HCT116 (cell line): ENCODE results near the gene TAGLN2. TPM values are rescaled to one million over a fixed set of nuclear protein-coding genes. Genes with fewer than 3 reads are reported as not detected.

Experiments
- ATAC-seq: fragments of 200-7000 bp; cut with Tn5 transposase; 2 replicates; pipeline ENCODE4 v1.9.1; 2020; ENCODE audit warnings: mild to moderate bottlenecking, moderate library complexity
- BruUV-seq: library from RNA; stranded (reverse); fragments of 400-500 nt; replicated peaks from 2 replicates; lab custom pipeline; 2021; lab: Mats Ljungman, UMichigan
- CTCF ChIA-PET: fragments of 300-600 bp; sonication (Branson Sonifier 250); formaldehyde crosslinking; loops from one replicate; lab custom pipeline; 2021; ENCODE audit warnings: antibody characterized with exemption; lab: Charles Lee
- POLR2A ChIA-PET: fragments of 300-600, 350-600 bp; sonication (Branson Sonifier 250); formaldehyde crosslinking; loops from one replicate; lab custom pipeline; 2021; ENCODE audit warnings: antibody characterized with exemption; lab: Charles Lee
- RAD21 ChIA-PET, 2 experiments: fragments of 300-600 bp; sonication (Branson Sonifier 250); formaldehyde crosslinking; loops; one replicate each; lab custom pipeline; 2023; ENCODE audit warnings: low total read pairs in 2 of 2; ENCODE audit not compliant: uncharacterized antibody in 2 of 2, unreplicated experiment in 2 of 2, low non-redundant PET in 1 of 2; lab: Charles Lee
- DNase-seq: peaks from one replicate; pipeline ENCODE4 v3.0.0-alpha.2; 2010; ENCODE audit warnings: low read depth, low spot score
- H2AFZ ChIP-seq: fragments of 200-600 bp; shearing (Covaris generic), sonication (generic); 2 replicates; pipeline ENCODE4 v1.6.1; 2017; ENCODE audit warnings: low read depth, mixed run types, mixed read lengths, antibody characterized with exemption, low read length; ENCODE audit not compliant: poor library complexity, severe bottlenecking
- H3K27ac ChIP-seq: 2 replicates; pipeline ENCODE4 v1.5.1; 2012; ENCODE audit warnings: low read depth, low read length
- H3K27me3 ChIP-seq: fragments of 200-600 bp; sonication (generic); 2 replicates; pipeline ENCODE4 v1.6.1; 2016; ENCODE audit warnings: mixed run types, low read length, mixed read lengths; ENCODE audit not compliant: insufficient read depth
- H3K36me3 ChIP-seq, 2 experiments: fragments of 200-500 bp in 1 of 2; fragments of 200-600 bp in 1 of 2; sonication (Bioruptor generic) in 1 of 2; sonication (generic) in 1 of 2; 2 replicates each; pipeline versions ENCODE4 v1.5.1 to v1.6.1; 2014 to 2016; ENCODE audit warnings: low read length in 2 of 2, inconsistent platforms in 1 of 2, mixed read lengths in 1 of 2, mixed run types in 1 of 2; ENCODE audit not compliant: insufficient read depth in 2 of 2, control insufficient read depth in 1 of 2
- H3K4me1 ChIP-seq, 2 experiments: fragments of 200-600 bp in 1 of 2; sonication (generic) in 1 of 2; 2 replicates each; pipeline versions ENCODE4 v1.5.1 to v1.6.1; 2012 to 2017; ENCODE audit warnings: low read length in 2 of 2, inconsistent platforms in 1 of 2, mild to moderate bottlenecking in 1 of 2, mixed read lengths in 1 of 2, mixed run types in 1 of 2, moderate library complexity in 1 of 2; ENCODE audit not compliant: insufficient read depth in 2 of 2, control insufficient read depth in 1 of 2
- H3K4me2 ChIP-seq: fragments of 200-600 bp; sonication (generic); 2 replicates; pipeline ENCODE4 v1.6.1; 2017; ENCODE audit warnings: mixed run types, low read length, mixed read lengths
- H3K4me3 ChIP-seq, 2 experiments: fragments of 200-600 bp in 1 of 2; sonication (generic) in 1 of 2; replicated peaks in 1 of 2; 2 replicates each; pipeline ENCODE4 v1.5.1; 2011 to 2016; ENCODE audit warnings: low read length in 2 of 2, control low read depth in 1 of 2, low read depth in 1 of 2, mild to moderate bottlenecking in 1 of 2, mixed read lengths in 1 of 2, mixed run types in 1 of 2
- H3K79me2 ChIP-seq: fragments of 200-600 bp; sonication (generic); 2 replicates; pipeline ENCODE4 v1.6.1; 2017; ENCODE audit warnings: mild to moderate bottlenecking, mixed run types, low read length, moderate library complexity, mixed read lengths; ENCODE audit not compliant: insufficient read depth
- H3K9ac ChIP-seq: fragments of 200-600 bp; sonication (generic); 2 replicates; pipeline ENCODE4 v1.6.1; 2016; ENCODE audit warnings: low read length, mixed read lengths
- H3K9me2 ChIP-seq: fragments of 200-600 bp; sonication (generic), shearing (Covaris generic); 2 replicates; pipeline ENCODE4 v1.6.1; 2017; ENCODE audit warnings: mixed run types, mild to moderate bottlenecking, moderate library complexity; ENCODE audit not compliant: insufficient read depth
- H3K9me3 ChIP-seq, 2 experiments: fragments of 200-500 bp in 1 of 2; fragments of 200-600 bp in 1 of 2; sonication (Bioruptor generic) in 1 of 2; sonication (generic) in 1 of 2; 2 replicates each; pipeline ENCODE4 v1.6.1; 2014 to 2017; ENCODE audit warnings: low read length in 2 of 2, mixed read lengths in 2 of 2, inconsistent platforms in 1 of 2, low read depth in 1 of 2, mild to moderate bottlenecking in 1 of 2, mixed run types in 1 of 2, moderate library complexity in 1 of 2; ENCODE audit not compliant: control insufficient read depth in 1 of 2, insufficient read depth in 1 of 2
- H4K20me1 ChIP-seq: fragments of 200-600 bp; sonication (generic), shearing (Covaris generic); 2 replicates; pipeline ENCODE4 v1.6.1; 2017; ENCODE audit warnings: mixed run types, mild to moderate bottlenecking, moderate library complexity; ENCODE audit not compliant: insufficient read depth
- CBX3 ChIP-seq: IDR thresholded peaks from 2 replicates; pipeline ENCODE4 v1.6.1; 2012; ENCODE audit warnings: low read depth
- EGR1 ChIP-seq: IDR thresholded peaks from 2 replicates; pipeline ENCODE4 v1.6.1; 2012; ENCODE audit warnings: low read depth
- ELF1 ChIP-seq: IDR thresholded peaks from 2 replicates; pipeline ENCODE4 v1.6.1; 2012; ENCODE audit warnings: low read depth, borderline replicate concordance
- EZH2 ChIP-seq: fragments of 200-600 bp; sonication (generic); IDR thresholded peaks from 2 replicates; pipeline ENCODE4 v1.6.1; 2017; ENCODE audit warnings: antibody characterized with exemption, mixed run types
- FOSL1 ChIP-seq: IDR thresholded peaks from 2 replicates; pipeline ENCODE4 v1.6.1; 2012; ENCODE audit warnings: low read depth
- POLR2AphosphoS5 ChIP-seq: IDR thresholded peaks from 2 replicates; pipeline ENCODE4 v1.6.1; 2011; ENCODE audit warnings: mild to moderate bottlenecking, low read depth, low read length, moderate library complexity
- SRF ChIP-seq: IDR thresholded peaks from 2 replicates; pipeline ENCODE4 v1.6.1; 2012; ENCODE audit warnings: low read depth
- ZFX ChIP-seq: fragments of 450-650 bp; IDR thresholded peaks from 2 replicates; pipeline ENCODE4 v1.6.1; 2017
- intact Hi-C: fragments of 100-400 bp; cut with micrococcal nuclease; formaldehyde crosslinking; loops from 2 replicates; pipeline ENCODE4 v1.10.0; 2022
- total RNA-seq: library from RNA; stranded (reverse); gene quantifications from one replicate; pipeline ENCODE4 v1.2.1, GENCODE V29; 2021; ENCODE audit not compliant: unreplicated experiment
- TF ChIP-seq, protein P1 (sequence below): IDR thresholded peaks from 2 replicates; pipeline ENCODE4 v1.6.1; 2012

The TAGLN2 gene
- total RNA-seq, 1 experiment from 2014 or later: 127 TPM

DNA sequence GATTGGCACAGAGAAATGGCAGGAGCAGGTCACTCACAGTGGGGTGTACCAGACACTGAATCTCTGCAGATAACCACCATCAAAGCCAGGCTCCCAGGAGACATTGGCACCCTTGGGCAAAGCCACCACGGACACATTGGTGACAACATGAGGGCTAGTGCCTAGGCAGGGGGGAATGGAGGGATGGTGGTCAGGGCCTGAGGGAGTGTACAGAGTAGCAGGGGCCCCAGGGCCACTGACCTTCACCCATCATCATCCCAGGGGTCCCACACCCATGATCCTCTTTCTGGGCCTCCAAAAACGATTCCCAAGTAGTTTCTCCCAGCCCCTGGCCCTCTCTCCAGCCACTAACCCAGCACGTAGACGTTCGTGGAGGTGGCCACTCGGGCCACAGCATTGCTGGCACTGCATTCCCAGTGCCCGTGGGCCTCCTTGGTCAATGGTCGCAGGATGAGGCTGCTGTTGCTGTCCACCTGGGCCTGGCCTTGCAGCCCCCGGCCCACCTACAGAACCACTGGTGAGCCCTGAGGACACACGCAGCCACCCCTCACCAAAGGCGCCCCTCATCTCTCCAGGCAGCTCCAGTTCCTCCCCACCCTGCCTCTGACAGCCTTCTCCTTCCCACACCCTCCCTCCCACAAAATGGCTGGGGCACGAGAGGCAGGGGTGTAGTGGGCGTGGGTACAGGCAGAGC, 5.9 kb upstream of the TAGLN2 start (continued):
- TF ChIP-seq EGR1: no peak

- Histone ChIP-seq H3K9me2 (no peaks in the 10 kb centered on the region), H3K4me2 (no peak overlapping the region), H3K4me1 (peaks cover 4 to 8% of the 10 kb centered on the region in 2 experiments; a peak in 3 of 4 replicates), H4K20me1 (no peaks in the 10 kb centered on the region), H3K36me3 (no peaks in the 10 kb centered on the region; a peak in 1 of 4 replicates), H3K27ac (no peak overlapping the region), H3K27me3 (no peaks in the 10 kb centered on the region), H3K79me2 (no peaks in the 10 kb centered on the region), H2AFZ (no peak overlapping the region), H3K4me3 (no peak overlapping the region), H3K9ac (no peak overlapping the region), H3K9me3 (no peaks in the 10 kb centered on the region)
- ChIA-PET POLR2A (no interaction called here), CTCF (interaction anchor here (2.5 kb wide), 1 partner anchor 77 kb away, joined by 15 read pairs; no protein-coding TSS in a partner anchor), RAD21 (no interaction called here)
- no peak for ATAC-seq
- intact Hi-C loops: no loop called here
- DNase-seq: no peak
- no TSS peak for BruUV-seq
- TF ChIP-seq ZFX (no peak), EZH2 (no peak), POLR2AphosphoS5 (no peak), FOSL1 (no peak), ELF1 (no peak), SRF (no peak), EGR1 (no peak), CBX3 (no peak)
- TF ChIP-seq, protein P1, sequence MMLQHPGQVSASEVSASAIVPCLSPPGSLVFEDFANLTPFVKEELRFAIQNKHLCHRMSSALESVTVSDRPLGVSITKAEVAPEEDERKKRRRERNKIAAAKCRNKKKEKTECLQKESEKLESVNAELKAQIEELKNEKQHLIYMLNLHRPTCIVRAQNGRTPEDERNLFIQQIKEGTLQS: no peak
These were observed 5.3 kb upstream of the TAGLN2 start for GRCh38 chr1:159930634-159931033.
